GM19468 (cell line): ENCODE measurements around the gene TRMU.
"Not testable (repeated sequence)": the region's sequence is repeated elsewhere in the genome, so short reads cannot be mapped to it uniquely, and the experiment has no call there.

Source experiments
- ATAC-seq: cut with Tn5 transposase; IDR thresholded peaks from one replicate; pipeline ENCODE4 v1.9.1; 2021; ENCODE audit warnings: mild to moderate bottlenecking, moderate library complexity, moderate number of reproducible peaks; ENCODE audit not compliant: unreplicated experiment; ENCODE audit errors: extremely low read depth

The TRMU gene

GRCh38 chr22:46299101-46299500 is 36.4 kb upstream of the TRMU start:
- no peak for ATAC-seq

GRCh38 chr22:46300491-46300890 is 35.0 kb upstream of the TRMU start:
- ATAC-seq: no peak

- no peak for ATAC-seq
Observed at GRCh38 chr22:46303347-46303965, 32.1 kb upstream of the TRMU start.

GRCh38 chr22:46308283-46308988 is 27.1 kb upstream of the TRMU start:
- no peak for ATAC-seq

GRCh38 chr22:46309526-46310085 is 25.9 kb upstream of the TRMU start:
- ATAC-seq: no peak

GRCh38 chr22:46312056-46312455 is 23.5 kb upstream of the TRMU start:
- no peak for ATAC-seq

GRCh38 chr22:46312848-46313247 is 22.7 kb upstream of the TRMU start:
- not testable (repeated sequence) for ATAC-seq

GRCh38 chr22:46315976-46316375 is 19.5 kb upstream of the TRMU start:
- no peak for ATAC-seq

- no peak for ATAC-seq
Observed at GRCh38 chr22:46317646-46318045, 17.9 kb upstream of the TRMU start.

- no peak for ATAC-seq
Observed at GRCh38 chr22:46318576-46318975, 16.9 kb upstream of the TRMU start.

GRCh38 chr22:46319319-46319718 is 16.2 kb upstream of the TRMU start:
- ATAC-seq: no peak

GRCh38 chr22:46320166-46320710 is 15.3 kb upstream of the TRMU start:
- no peak for ATAC-seq

- no peak for ATAC-seq
Observed at GRCh38 chr22:46320716-46321386, 14.7 kb upstream of the TRMU start.

- ATAC-seq: no peak
Observed at GRCh38 chr22:46322711-46323110, 12.8 kb upstream of the TRMU start.

GRCh38 chr22:46323162-46323561 is 12.4 kb upstream of the TRMU start:
- no peak for ATAC-seq

- ATAC-seq: no peak
Observed at GRCh38 chr22:46326066-46326680, 9.3 kb upstream of the TRMU start.

GRCh38 chr22:46327691-46328465 is 7.6 kb upstream of the TRMU start:
- no peak for ATAC-seq

GRCh38 chr22:46328797-46329196 is 6.7 kb upstream of the TRMU start:
- no peak for ATAC-seq

- no peak for ATAC-seq
Observed at GRCh38 chr22:46329616-46330015, 5.9 kb upstream of the TRMU start.

GRCh38 chr22:46330426-46330825 is 5.1 kb upstream of the TRMU start:
- no peak for ATAC-seq
